Esophagus squamous epithelium (tissue), 4 donors: ENCODE measurements around the gene SZRD1.

Experiments used
- CTCF ChIP-seq, 6 experiments: fragments of 450-650 bp in 4 of 6; fragments of 200-600 bp in 2 of 6; sonication (generic) in 2 of 6; IDR thresholded peaks; one replicate each; pipeline ENCODE4 v1.5.1; 2016 to 2019; ENCODE audit warnings: antibody characterized with exemption in 6 of 6, mild to moderate bottlenecking in 4 of 6, moderate library complexity in 4 of 6
- POLR2A ChIP-seq, 4 donors: fragments of 450-650 bp; IDR thresholded peaks; one replicate each; pipeline ENCODE4 v1.6.1; 2017; ENCODE audit warnings: antibody characterized with exemption in 4 of 4, mild to moderate bottlenecking in 4 of 4, moderate library complexity in 3 of 4

DNA sequence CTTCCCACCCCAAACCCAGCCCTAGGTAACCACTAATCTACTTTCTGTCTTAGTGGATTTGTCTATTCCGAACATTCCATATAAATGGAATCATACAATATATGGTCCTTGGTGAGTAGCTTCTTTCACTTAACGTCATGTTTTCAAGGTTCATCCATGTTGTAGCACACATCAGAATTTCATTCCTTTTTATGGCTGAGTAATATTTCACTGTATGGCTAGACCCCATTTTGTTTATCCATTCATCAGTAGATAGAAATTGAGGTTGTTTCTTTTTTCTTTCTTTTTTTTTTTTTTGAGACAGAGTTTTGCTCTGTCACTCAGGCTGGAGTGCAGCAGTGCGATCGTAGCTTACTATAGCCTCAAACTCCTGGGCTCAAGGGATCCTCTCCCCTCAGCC lies 67.0 kb downstream of the SZRD1 start:
- TF ChIP-seq POLR2A (IDR thresholded peaks at IDR 0.05) (no peak), CTCF (IDR thresholded peaks at IDR 0.05) (no peak)
